Gastrocnemius medialis (tissue), 4 donors: Measurements from ENCODE around the gene SLC12A2.

Source experiments
- CTCF ChIP-seq, 5 experiments: fragments of 450-650 bp in 3 of 5; fragments of 200-600 bp in 2 of 5; sonication (generic) in 2 of 5; IDR thresholded peaks in 4 of 5; conservative IDR thresholded peaks in 1 of 5; 1 replicate in 4 of 5; 2 replicates in 1 of 5; pipeline ENCODE4 v1.5.1; 2016 to 2019; ENCODE audit warnings: antibody characterized with exemption in 5 of 5, mild to moderate bottlenecking in 3 of 5, moderate library complexity in 3 of 5
- POLR2A ChIP-seq, 2 donors: fragments of 450-650 bp; IDR thresholded peaks; one replicate each; pipeline ENCODE4 v1.6.1; 2017; ENCODE audit warnings: antibody characterized with exemption in 2 of 2, mild to moderate bottlenecking in 2 of 2, moderate library complexity in 2 of 2

- TF ChIP-seq POLR2A (IDR thresholded peaks at IDR 0.05): peak; percentile 8 to 59
- TF ChIP-seq CTCF (IDR thresholded peaks at IDR 0.05 in 4 of 5, conservative IDR thresholded peaks at IDR 0.05 in 1 of 5): no peak
Observed at GRCh38 chr5:128082551-128083032, 974 bp upstream of the SLC12A2 start.
